ENCODE data around the gene SMOC1.

GRCh38 chr14:70067810-70068209 is 188.6 kb downstream of the SMOC1 start:
- TF ChIP-seq YY1 (IDR thresholded peaks at IDR 0.05; ENCODE audit: insufficient read depth, insufficient read length), result no peak
- no peak for TF ChIP-seq ZNF274 (IDR thresholded peaks at IDR 0.05; ENCODE audit: low read depth, low read length)
- no peak for TF ChIP-seq SUZ12 (IDR thresholded peaks at IDR 0.05; ENCODE audit: extremely low read depth, insufficient read depth, insufficient read length)
